Kidney (tissue), 14 donors: Measurements from ENCODE around the gene XIRP2. TPM values are rescaled to one million over a fixed set of nuclear protein-coding genes. Genes with fewer than 3 reads are reported as not detected.
A peak's percentile ranks its signal among the peaks of the same experiment; 100 is the strongest.

ENCODE experiments used
- DNase-seq, 5 donors: peaks; one replicate each; pipeline ENCODE4 v3.0.0-alpha.2; 2013 to 2020
- FAIRE-seq: peaks from 2 replicates; lab custom pipeline; 2012; peaks lifted over from hg19 to GRCh38; lab: Jason Lieb, UNC
- H3K27ac ChIP-seq, 2 donors: one replicate each; pipeline ENCODE4 v1.7.0; 2013; ENCODE audit warnings: low read depth in 2 of 2, low read length in 2 of 2, inconsistent platforms in 1 of 2
- H3K27me3 ChIP-seq: one replicate; pipeline ENCODE4 v1.7.1; 2013; ENCODE audit warnings: low read length, inconsistent platforms; ENCODE audit not compliant: control insufficient read depth, insufficient read depth
- H3K36me3 ChIP-seq, 3 donors: one replicate each; pipeline versions ENCODE4 v1.7.0 to v1.7.1; 2013; ENCODE audit warnings: low read length in 3 of 3, control low read depth in 1 of 3, inconsistent platforms in 1 of 3; ENCODE audit not compliant: insufficient read depth in 3 of 3, control insufficient read depth in 2 of 3
- H3K4me1 ChIP-seq, 3 donors: one replicate each; pipeline versions ENCODE4 v1.7.0 to v1.7.1; 2013; ENCODE audit warnings: low read length in 3 of 3, inconsistent platforms in 1 of 3, low read depth in 1 of 3; ENCODE audit not compliant: control insufficient read depth in 2 of 3, insufficient read depth in 2 of 3
- H3K4me3 ChIP-seq, 3 donors: one replicate each; pipeline versions ENCODE4 v1.7.0 to v1.8.1; 2013; ENCODE audit warnings: low read length in 3 of 3, control low read depth in 1 of 3, inconsistent platforms in 1 of 3
- H3K9ac ChIP-seq, 3 donors: one replicate each; pipeline versions ENCODE4 v1.7.0 to v1.7.1; 2013; ENCODE audit warnings: low read length in 3 of 3, control low read depth in 1 of 3, inconsistent platforms in 1 of 3
- H3K9me3 ChIP-seq, 3 donors: one replicate each; pipeline versions ENCODE4 v1.7.0 to v1.7.1; 2013; ENCODE audit warnings: low read length in 3 of 3, control low read depth in 1 of 3, inconsistent platforms in 1 of 3; ENCODE audit not compliant: control insufficient read depth in 2 of 3, insufficient read depth in 1 of 3
- intact Hi-C: fragments of 100-400 bp; cut with DNase I; formaldehyde crosslinking; loops from one replicate; pipeline ENCODE4 v1.11.1; 2022
- polyA plus RNA-seq: library from polyadenylated mRNA; stranded (reverse); fragments of 350-450 nt; fragmentation: Illumina TruSeq; extraction: RNeasy Lipid Tissue Mini Kit (QIAGEN cat#74804); gene quantifications from one replicate; pipeline ENCODE4 v1.2.3, GENCODE V29; 2014; ENCODE audit warnings: low read depth, low replicate concordance; ENCODE audit not compliant: insufficient read depth
- total RNA-seq: library from RNA; stranded (reverse); fragmentation: NEBNext Ultra II Directional; extraction: Animal tissue kit (Norgen Biotek cat#: 25700); gene quantifications from one replicate; pipeline ENCODE4 v1.2.1, GENCODE V29; 2021
- TF ChIP-seq, protein P1 (sequence below): IDR thresholded peaks from 3 replicates; pipeline ENCODE4 v1.5.1; 2012; ENCODE audit warnings: mild to moderate bottlenecking, moderate library complexity, borderline replicate concordance; ENCODE audit not compliant: insufficient read depth; ENCODE audit errors: extremely low read depth
- donor health status: control.
- donor health status: control.
- donor health status: control.
- donor health status: control.
- donor health status: control.
- donor health status: DM: yes; HTN: yes; CAD: no.
- donor health status: Normal renal cell carcinoma (clear cell type).

Gene XIRP2
- total and polyA plus RNA-seq, 2 donors from 2014 or later, result not detected

GRCh38 chr2:166969486-166969885 is 81.2 kb downstream of the XIRP2 start:
- Histone ChIP-seq H3K9me3 (no peaks in the 10 kb centered on the region), H3K4me3 (no peak overlapping the region), H3K27ac (no peak overlapping the region), H3K4me1 (no peaks in the 10 kb centered on the region), H3K27me3 (no peaks in the 10 kb centered on the region), H3K9ac (no peak overlapping the region), H3K36me3 (no peaks in the 10 kb centered on the region)
- DNase-seq (no peak), FAIRE-seq (no peak)
- TF ChIP-seq, protein P1, sequence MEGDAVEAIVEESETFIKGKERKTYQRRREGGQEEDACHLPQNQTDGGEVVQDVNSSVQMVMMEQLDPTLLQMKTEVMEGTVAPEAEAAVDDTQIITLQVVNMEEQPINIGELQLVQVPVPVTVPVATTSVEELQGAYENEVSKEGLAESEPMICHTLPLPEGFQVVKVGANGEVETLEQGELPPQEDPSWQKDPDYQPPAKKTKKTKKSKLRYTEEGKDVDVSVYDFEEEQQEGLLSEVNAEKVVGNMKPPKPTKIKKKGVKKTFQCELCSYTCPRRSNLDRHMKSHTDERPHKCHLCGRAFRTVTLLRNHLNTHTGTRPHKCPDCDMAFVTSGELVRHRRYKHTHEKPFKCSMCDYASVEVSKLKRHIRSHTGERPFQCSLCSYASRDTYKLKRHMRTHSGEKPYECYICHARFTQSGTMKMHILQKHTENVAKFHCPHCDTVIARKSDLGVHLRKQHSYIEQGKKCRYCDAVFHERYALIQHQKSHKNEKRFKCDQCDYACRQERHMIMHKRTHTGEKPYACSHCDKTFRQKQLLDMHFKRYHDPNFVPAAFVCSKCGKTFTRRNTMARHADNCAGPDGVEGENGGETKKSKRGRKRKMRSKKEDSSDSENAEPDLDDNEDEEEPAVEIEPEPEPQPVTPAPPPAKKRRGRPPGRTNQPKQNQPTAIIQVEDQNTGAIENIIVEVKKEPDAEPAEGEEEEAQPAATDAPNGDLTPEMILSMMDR, result no peak
- intact Hi-C loops, result no loop called here

DNA sequence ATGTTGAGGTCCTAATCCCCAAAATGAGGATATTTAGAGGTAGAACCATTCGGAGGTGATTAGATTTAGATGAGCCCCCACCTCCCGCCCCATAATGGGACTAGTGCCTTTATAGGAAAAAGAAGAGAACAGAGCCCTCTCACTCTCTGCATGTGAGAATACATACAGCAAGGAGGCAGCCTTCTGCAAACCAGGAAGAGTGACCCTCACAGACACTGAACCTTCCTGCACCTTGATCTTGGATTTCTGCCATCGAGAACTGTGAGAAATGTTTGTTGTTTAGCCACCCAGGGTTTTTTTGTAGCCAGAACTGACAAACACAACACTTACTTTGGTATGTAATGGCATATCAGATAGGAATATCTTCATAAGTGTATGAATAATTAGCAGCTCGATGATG is 83.7 kb downstream of the XIRP2 start:
- Histone ChIP-seq H3K4me1 (no peaks in the 10 kb centered on the region), H3K9me3 (no peaks in the 10 kb centered on the region), H3K9ac (no peak overlapping the region), H3K36me3 (no peaks in the 10 kb centered on the region), H3K27ac (no peak overlapping the region), H3K27me3 (no peaks in the 10 kb centered on the region), H3K4me3 (no peak overlapping the region)
- TF ChIP-seq, protein P1, result no peak
- FAIRE-seq (no peak), DNase-seq (no peak)
- intact Hi-C loops, result no loop called here

- intact Hi-C loops, result no loop called here
- Histone ChIP-seq H3K27me3 (no peaks in the 10 kb centered on the region), H3K9ac (no peak overlapping the region), H3K27ac (no peak overlapping the region), H3K4me1 (no peaks in the 10 kb centered on the region), H3K9me3 (no peaks in the 10 kb centered on the region), H3K36me3 (no peaks in the 10 kb centered on the region), H3K4me3 (no peak overlapping the region)
- TF ChIP-seq, protein P1, result no peak
- no peak for FAIRE-seq
- no peak for DNase-seq
Observed at GRCh38 chr2:166972418-166972817, 84.1 kb downstream of the XIRP2 start.

GRCh38 chr2:166984188-166984587 is 95.9 kb downstream of the XIRP2 start:
- intact Hi-C loops, result no loop called here
- no peaks in the 10 kb centered on the region for H3K4me1 ChIP-seq
- TF ChIP-seq, protein P1, result no peak
- H3K9ac ChIP-seq, result no peak overlapping the region
- DNase-seq, result no peak
- H3K27ac ChIP-seq, result no peak overlapping the region
- peak; percentile 15 for FAIRE-seq
- H3K9me3 ChIP-seq, result no peaks in the 10 kb centered on the region
- no peak overlapping the region for H3K4me3 ChIP-seq
- no peaks in the 10 kb centered on the region for H3K36me3 ChIP-seq
- no peaks in the 10 kb centered on the region for H3K27me3 ChIP-seq
